SK-N-SH treated with all-trans-retinoic acid at 6 μM for 48 hours (cell line): ENCODE measurements around the gene SYK.
"Not testable (repeated sequence)": the region's sequence is repeated elsewhere in the genome, so short reads cannot be mapped to it uniquely, and the experiment has no call there.

Experiments used
- ATAC-seq: fragments of 200-7000 bp; cut with Tn5 transposase; 3 replicates; pipeline ENCODE4 v1.9.1; 2020; ENCODE audit warnings: mild to moderate bottlenecking, moderate library complexity
- BACH2 ChIP-seq: fragments of 250-450 bp; sonication (Bioruptor Pico); IDR thresholded peaks from 2 replicates; pipeline ENCODE4 v1.9.0; 2021; ENCODE audit warnings: mild to moderate bottlenecking, borderline replicate concordance
- CREB5 ChIP-seq: fragments of 250-450 bp; sonication (Bioruptor Pico); IDR thresholded peaks from 2 replicates; pipeline ENCODE4 v1.5.1; 2020; ENCODE audit warnings: low read depth, mild to moderate bottlenecking, moderate library complexity
- CSRNP3 ChIP-seq: fragments of 250-450 bp; sonication (Bioruptor Pico); IDR thresholded peaks from 2 replicates; pipeline ENCODE4 v1.5.1; 2021; ENCODE audit warnings: mild to moderate bottlenecking, moderate library complexity
- ESRRG ChIP-seq: fragments of 250-450 bp; sonication (Bioruptor Pico); IDR thresholded peaks from 2 replicates; pipeline ENCODE4 v1.6.1; 2021; ENCODE audit warnings: mild to moderate bottlenecking
- GLIS3 ChIP-seq: fragments of 250-450 bp; sonication (Bioruptor Pico); IDR thresholded peaks from 2 replicates; pipeline ENCODE4 v1.5.0; 2020; ENCODE audit warnings: mild to moderate bottlenecking, moderate library complexity
- ISL1 ChIP-seq: fragments of 250-450 bp; sonication (Bioruptor Pico); IDR thresholded peaks from 2 replicates; pipeline ENCODE4 v2.1.2; 2022; ENCODE audit warnings: mild to moderate bottlenecking, moderate library complexity
- OSR1 ChIP-seq: fragments of 250-450 bp; sonication (Bioruptor Pico); IDR thresholded peaks from 2 replicates; pipeline ENCODE4 v1.8.0; 2022; ENCODE audit warnings: moderate library complexity, mild to moderate bottlenecking, inconsistent platforms
- PATZ1 ChIP-seq: fragments of 250-450 bp; sonication (Bioruptor Pico); IDR thresholded peaks from 2 replicates; pipeline ENCODE4 v1.8.0; 2020; ENCODE audit warnings: mild to moderate bottlenecking, moderate library complexity, borderline replicate concordance
- POU6F1 ChIP-seq: fragments of 250-450 bp; sonication (Bioruptor Pico); IDR thresholded peaks from 2 replicates; pipeline ENCODE4 v1.8.0; 2021; ENCODE audit warnings: low read depth, mild to moderate bottlenecking, moderate library complexity, borderline replicate concordance
- PPARA ChIP-seq: fragments of 250-450 bp; sonication (Bioruptor Pico); IDR thresholded peaks from 2 replicates; pipeline ENCODE4 v1.5.0; 2020; ENCODE audit warnings: mild to moderate bottlenecking, borderline replicate concordance
- RARB ChIP-seq: fragments of 250-450 bp; sonication (Bioruptor Pico); IDR thresholded peaks from 2 replicates; pipeline ENCODE4 v1.8.0; 2021; ENCODE audit warnings: mild to moderate bottlenecking, moderate library complexity
- SNAI2 ChIP-seq: fragments of 250-450 bp; sonication (Bioruptor Pico); IDR thresholded peaks from 2 replicates; pipeline ENCODE4 v1.5.0; 2020; ENCODE audit warnings: mild to moderate bottlenecking, moderate library complexity
- TCF4 ChIP-seq: fragments of 250-450 bp; sonication (Bioruptor Pico); IDR thresholded peaks from 2 replicates; pipeline ENCODE4 v1.8.0; 2021; ENCODE audit warnings: mild to moderate bottlenecking, moderate library complexity, borderline replicate concordance
- TOX ChIP-seq: fragments of 250-450 bp; sonication (Bioruptor Pico); IDR thresholded peaks from 2 replicates; pipeline ENCODE4 v1.8.0; 2021; ENCODE audit warnings: mild to moderate bottlenecking, moderate library complexity, borderline replicate concordance
- ZC3H10 ChIP-seq: fragments of 250-450 bp; sonication (Bioruptor Pico); IDR thresholded peaks from 2 replicates; pipeline ENCODE4 v1.5.1; 2021; ENCODE audit warnings: mild to moderate bottlenecking, moderate library complexity
- ZFP3 ChIP-seq: fragments of 250-450 bp; sonication (Bioruptor Pico); IDR thresholded peaks from 2 replicates; pipeline ENCODE4 v1.5.0; 2020; ENCODE audit warnings: mild to moderate bottlenecking, moderate library complexity
- ZFP30 ChIP-seq: fragments of 450-650 bp; formaldehyde crosslinking; IDR thresholded peaks from 2 replicates; pipeline ENCODE4 v1.5.0; 2022; ENCODE audit warnings: mild to moderate bottlenecking, moderate library complexity
- ZNF565 ChIP-seq: fragments of 450-650 bp; formaldehyde crosslinking; conservative IDR thresholded peaks from 2 replicates; pipeline ENCODE4 v1.5.0; 2020; ENCODE audit warnings: low read depth, mild to moderate bottlenecking, moderate library complexity
- ZNF70 ChIP-seq: fragments of 450-650 bp; formaldehyde crosslinking; IDR thresholded peaks from 2 replicates; pipeline ENCODE4 v1.5.0; 2020; ENCODE audit warnings: mild to moderate bottlenecking, moderate library complexity
- ZNF8 ChIP-seq: fragments of 450-650 bp; formaldehyde crosslinking; IDR thresholded peaks from 2 replicates; pipeline ENCODE4 v1.5.0; 2020; ENCODE audit warnings: mild to moderate bottlenecking, moderate library complexity

SYK gene

GRCh38 chr9:90818279-90818678 is 16.7 kb downstream of the SYK start (continued):
- no peak for TF ChIP-seq POU6F1 (CRISPR knock-in tag)
- TF ChIP-seq PATZ1 (CRISPR knock-in tag), result no peak
- TF ChIP-seq TCF4 (CRISPR knock-in tag), result no peak
- no peak for TF ChIP-seq ZNF8
- no peak for TF ChIP-seq GLIS3 (CRISPR knock-in tag)
- no peak for TF ChIP-seq RARB

- not testable (repeated sequence) for ATAC-seq
Observed at GRCh38 chr9:90820406-90820805, 18.8 kb downstream of the SYK start.

GRCh38 chr9:90821236-90821635 is 19.6 kb downstream of the SYK start:
- ATAC-seq, result not testable (repeated sequence)

- TF ChIP-seq ZFP30, result no peak
- no peak for TF ChIP-seq SNAI2 (CRISPR knock-in tag)
- TF ChIP-seq POU6F1 (CRISPR knock-in tag), result no peak
- TF ChIP-seq ISL1 (CRISPR knock-in tag), result no peak
- TF ChIP-seq, all 23 proteins: peak for 0
- no peak for ATAC-seq
Observed at GRCh38 chr9:90821697-90822096, 20.1 kb downstream of the SYK start.

GRCh38 chr9:90822866-90823265 is 21.2 kb downstream of the SYK start:
- ATAC-seq, result no peak
- no peak for TF ChIP-seq ZNF70 (CRISPR knock-in tag)
- no peak for TF ChIP-seq POU6F1 (CRISPR knock-in tag)

- TF ChIP-seq ZFP30 (no peak), TCF4 (CRISPR knock-in tag) (no peak), OSR1 (CRISPR knock-in tag) (no peak), RARB (no peak), ZC3H10 (CRISPR knock-in tag) (no peak), ZFP3 (CRISPR knock-in tag) (no peak), ZNF8 (no peak), ESRRG (CRISPR knock-in tag) (no peak), BACH2 (no peak), CSRNP3 (CRISPR knock-in tag) (no peak), CREB5 (CRISPR knock-in tag) (no peak), POU6F1 (CRISPR knock-in tag) (no peak), PPARA (no peak), ZNF70 (CRISPR knock-in tag) (no peak), ZNF565 (CRISPR knock-in tag) (no peak), GLIS3 (CRISPR knock-in tag) (no peak), TOX (CRISPR knock-in tag) (no peak)
- ATAC-seq, result no peak
Observed at GRCh38 chr9:90825586-90825985, 24.0 kb downstream of the SYK start.
